SIG-M5 (cell line): ENCODE results near the gene SPRYD3.
"Not testable (repeated sequence)": the region's sequence is repeated elsewhere in the genome, so short reads cannot be mapped to it uniquely, and the experiment has no call there.

Experiments used
- DNase-seq: peaks from one replicate; lab custom pipeline; 2025; lab: John Stamatoyannopoulos, UW

The SPRYD3 gene, protein sequence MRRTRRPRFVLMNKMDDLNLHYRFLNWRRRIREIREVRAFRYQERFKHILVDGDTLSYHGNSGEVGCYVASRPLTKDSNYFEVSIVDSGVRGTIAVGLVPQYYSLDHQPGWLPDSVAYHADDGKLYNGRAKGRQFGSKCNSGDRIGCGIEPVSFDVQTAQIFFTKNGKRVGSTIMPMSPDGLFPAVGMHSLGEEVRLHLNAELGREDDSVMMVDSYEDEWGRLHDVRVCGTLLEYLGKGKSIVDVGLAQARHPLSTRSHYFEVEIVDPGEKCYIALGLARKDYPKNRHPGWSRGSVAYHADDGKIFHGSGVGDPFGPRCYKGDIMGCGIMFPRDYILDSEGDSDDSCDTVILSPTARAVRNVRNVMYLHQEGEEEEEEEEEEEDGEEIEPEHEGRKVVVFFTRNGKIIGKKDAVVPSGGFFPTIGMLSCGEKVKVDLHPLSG

GRCh38 chr12:53079226-53080117 is at the start of gene SPRYD3:
Gene SPRYD3, minus strand, starts transcription at chr12:53079390. Its CDS starts 57 bp downstream, at chr12:53079333.
- peak; percentile 69 for DNase-seq

GRCh38 chr12:53127169-53127568 is 48.0 kb upstream of the SPRYD3 start:
- no peak for DNase-seq

- DNase-seq: no peak
These were observed 45.1 kb upstream of the SPRYD3 start for GRCh38 chr12:53124352-53124723.

DNA sequence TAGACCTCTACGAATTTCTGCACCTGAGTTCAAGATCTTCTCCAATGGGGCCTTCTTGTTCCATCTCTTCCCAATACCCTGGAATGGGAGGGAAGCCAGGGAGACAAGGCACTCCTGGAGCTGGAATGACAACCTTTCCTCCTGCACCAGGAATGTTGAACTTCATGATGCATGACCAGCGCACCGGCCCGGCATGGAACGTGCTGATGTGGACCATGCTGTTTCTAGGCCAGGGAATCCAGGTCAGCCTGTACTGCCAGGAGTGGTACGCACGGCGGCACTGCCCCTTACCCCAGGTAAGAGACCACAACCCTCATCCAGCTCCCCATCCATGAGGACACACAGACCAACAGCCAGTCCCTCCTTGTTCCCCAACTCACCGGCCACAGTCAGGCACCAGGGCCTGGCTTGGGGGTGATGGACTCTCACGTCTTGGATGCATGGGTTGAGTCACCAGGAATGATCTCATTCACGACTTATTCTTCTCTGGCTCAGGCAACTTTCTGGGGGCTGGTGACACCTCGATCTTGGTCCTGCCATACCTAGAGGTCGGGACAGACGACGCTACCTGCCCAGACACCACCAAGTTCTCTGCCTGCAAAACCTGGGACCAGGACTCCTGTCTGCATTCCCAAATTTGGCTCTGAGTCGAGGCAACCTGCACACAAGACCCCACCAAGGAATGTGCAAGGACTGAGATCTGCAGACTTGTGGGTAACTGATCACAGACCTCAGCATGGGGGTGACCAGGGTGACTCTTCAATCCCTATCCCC is 44.6 kb upstream of the SPRYD3 start:
- DNase-seq: no peak

- no peak for DNase-seq
These were observed 43.8 kb upstream of the SPRYD3 start for GRCh38 chr12:53122961-53123468.

DNA sequence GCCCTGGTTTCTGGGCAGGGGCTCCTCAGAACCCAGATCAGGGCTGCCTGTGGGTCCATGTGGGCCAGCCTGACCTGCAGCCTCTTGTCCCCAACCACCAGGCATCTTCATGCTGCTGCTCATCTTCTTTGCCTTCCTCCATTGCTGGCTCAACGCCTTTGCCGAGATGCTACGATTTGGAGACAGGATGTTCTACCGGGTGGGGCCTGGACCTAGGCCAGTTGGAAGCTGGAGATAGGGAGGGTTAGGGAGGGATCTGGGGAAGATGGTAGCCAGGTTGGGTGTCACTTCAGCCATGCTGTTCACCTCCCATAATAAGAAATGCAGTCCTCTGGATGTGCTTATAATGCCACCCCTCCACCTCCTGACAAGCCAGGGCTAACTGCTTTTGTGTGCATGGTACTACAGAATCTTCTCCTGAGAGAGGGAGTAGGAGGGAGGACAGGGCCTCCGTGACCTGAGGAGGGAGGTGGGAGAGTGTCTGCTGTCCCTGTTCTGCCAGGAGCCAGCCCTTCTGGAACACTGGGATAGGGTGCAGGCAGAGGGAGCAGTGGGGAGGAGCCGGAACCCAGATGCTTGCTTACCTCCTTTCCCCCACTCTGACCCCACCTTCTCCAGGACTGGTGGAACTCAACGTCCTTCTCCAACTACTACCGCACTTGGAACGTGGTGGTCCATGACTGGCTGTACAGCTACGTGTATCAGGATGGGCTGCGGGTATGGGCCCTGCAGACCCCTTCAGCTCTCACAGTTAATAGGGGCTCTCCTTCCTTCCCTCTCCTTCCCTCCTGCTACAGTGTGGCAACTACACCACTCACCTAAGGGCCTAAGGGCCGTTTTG is 41.7 kb upstream of the SPRYD3 start:
- DNase-seq: no peak

- no peak for DNase-seq
These were observed 39.6 kb upstream of the SPRYD3 start for GRCh38 chr12:53118751-53119300.

DNA sequence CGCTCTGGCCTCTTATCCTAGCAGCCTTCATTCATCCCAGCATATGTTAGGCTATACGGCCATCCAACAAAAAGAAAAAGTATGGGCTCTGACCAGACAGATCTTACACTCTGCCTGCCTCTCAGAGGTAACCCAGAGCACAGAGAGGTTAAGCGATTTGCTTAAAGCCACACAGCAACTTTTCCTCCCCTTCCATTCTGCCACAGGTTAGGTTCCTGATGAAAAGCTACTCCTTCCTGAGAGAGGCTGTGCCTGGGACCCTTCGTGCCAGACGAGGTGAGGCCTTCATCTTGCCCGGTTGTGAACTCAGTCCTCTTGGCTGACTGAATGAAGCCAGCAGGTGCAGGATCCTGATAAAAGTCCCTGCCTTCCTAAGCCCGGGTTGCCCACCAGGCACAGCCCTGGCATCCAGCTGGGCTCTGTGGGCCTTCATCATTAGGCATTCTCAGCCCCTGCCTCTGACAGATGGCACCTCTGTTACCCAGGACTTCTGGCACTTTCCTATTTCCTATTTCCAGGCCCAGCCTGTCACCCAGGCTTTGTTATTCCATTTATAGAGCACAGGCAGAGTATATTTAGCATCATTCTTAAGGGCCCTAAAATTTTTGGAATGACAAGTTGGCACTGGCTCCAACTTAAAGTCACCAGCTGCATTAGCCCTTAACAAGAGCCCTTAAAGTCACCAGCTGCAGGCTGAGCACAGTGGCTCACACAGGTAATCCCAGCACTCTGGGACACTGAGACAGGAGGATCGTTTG is 36.9 kb upstream of the SPRYD3 start:
- no peak for DNase-seq

DNA sequence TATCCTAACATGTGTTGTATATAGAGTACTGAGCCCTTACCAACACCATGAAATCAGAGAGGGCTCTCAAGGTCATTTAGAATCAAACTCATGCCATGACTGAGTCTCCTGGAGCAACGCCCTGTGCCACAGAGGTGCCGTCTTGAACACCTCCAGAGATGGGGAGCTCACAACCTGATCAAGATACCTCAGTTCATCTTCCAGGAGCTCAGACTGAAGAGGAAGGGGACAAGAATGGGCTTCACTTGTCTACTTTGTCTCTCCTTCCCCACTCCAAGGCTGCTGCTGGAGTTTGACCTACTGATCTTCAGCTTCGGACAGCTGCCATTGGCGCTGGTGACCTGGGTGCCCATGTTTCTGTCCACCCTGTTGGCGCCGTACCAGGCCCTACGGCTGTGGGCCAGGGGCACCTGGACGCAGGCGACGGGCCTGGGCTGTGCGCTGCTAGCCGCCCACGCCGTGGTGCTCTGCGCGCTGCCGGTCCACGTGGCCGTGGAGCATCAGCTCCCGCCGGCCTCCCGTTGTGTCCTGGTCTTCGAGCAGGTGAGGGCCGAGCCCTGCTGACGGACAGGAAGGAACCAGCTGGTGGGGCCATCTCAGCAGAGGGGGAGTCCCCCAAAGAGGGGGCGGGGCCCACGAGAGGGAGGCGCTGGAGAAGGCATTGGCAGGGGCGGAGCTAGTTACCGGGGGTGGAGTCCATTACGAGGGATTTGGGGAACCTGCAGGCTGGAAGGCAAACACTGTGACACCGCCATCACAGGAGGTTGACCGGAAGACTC is 36.1 kb upstream of the SPRYD3 start:
- no peak for DNase-seq

- DNase-seq: no peak
These were observed 34.8 kb upstream of the SPRYD3 start for GRCh38 chr12:53113951-53114350.

GRCh38 chr12:53113136-53113705 is 34.0 kb upstream of the SPRYD3 start:
- no peak for DNase-seq

- not testable (repeated sequence) for DNase-seq
These were observed 33.2 kb upstream of the SPRYD3 start for GRCh38 chr12:53112431-53112830.

- DNase-seq: no peak
These were observed 27.9 kb upstream of the SPRYD3 start for GRCh38 chr12:53107122-53107521.

GRCh38 chr12:53105712-53106439 is 26.7 kb upstream of the SPRYD3 start:
- no peak for DNase-seq

DNA sequence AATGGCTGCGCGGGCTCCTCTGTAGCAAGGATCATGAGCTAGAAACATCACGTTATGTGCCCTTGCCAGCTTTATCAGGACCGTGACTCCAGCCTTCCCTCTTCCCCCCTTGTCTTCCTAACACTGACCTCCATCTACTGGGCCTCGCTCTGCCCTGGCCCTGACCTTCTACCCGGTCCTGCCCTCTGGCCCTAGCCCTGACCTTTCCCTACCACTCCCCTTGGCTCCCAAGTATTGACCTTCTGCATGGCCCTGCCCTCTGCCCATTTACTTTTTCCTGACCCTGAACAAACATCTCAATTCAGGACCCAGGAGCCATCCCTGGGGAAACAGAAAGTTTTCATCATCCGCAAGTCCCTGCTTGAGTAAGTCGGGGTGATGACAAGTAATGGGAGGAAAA is 26.1 kb upstream of the SPRYD3 start:
- no peak for DNase-seq

- no peak for DNase-seq
These were observed 24.7 kb upstream of the SPRYD3 start for GRCh38 chr12:53103860-53104305.

DNA sequence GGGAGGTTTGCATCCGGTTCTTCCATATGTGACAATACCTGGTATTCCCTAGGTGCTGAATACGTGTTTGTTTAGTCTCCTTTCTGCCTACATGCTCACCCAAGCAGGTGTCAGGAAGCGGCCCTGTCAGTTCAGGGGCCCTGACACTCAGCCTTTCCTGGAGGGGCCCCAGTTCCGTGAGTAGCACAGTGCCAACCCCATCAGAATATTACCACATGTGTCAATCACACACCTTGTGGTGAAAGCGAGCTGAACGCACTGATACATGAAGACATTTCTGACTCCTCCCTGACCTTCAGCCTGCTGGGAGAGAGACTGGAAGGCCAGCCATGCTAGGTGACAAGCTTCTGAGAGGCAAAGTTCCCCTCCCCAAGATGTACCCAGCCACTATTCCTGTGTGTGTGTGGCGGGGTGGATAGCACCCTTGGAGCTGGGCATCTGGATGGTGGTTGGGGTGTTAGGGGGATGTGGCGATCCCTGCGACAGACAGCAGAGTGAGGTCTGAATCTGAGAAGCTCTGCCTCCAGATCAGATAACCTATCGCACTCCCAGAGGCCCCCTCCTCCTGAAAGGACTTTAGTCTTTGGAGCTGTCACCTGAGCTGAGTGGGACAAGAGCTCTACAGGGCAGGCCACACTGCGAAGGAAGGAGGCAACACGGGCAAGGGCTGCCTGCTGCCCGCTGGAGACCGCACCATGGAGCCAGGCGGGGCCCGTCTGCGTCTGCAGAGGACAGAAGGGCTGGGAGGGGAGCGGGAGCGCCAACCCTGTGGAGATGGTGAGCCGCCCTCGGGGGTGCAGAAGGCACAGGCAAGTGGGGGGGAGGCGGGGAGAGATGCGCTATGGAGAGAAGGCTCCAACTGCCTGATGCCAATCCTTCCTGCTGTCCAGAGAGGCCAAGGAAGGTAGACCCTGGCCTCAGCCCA is 24.0 kb upstream of the SPRYD3 start, which contains the start of gene SOAT2:
TSS of gene SOAT2 (plus strand) at position 604 of the 925 bp plus-strand sequence. CDS start at position 696, 92 bp downstream.
- DNase-seq: no peak
